Heart right ventricle (tissue), 16 donors: ENCODE measurements around the gene SPATA46. TPM values are rescaled to one million over a fixed set of nuclear protein-coding genes. Genes with fewer than 3 reads are reported as not detected.
"Not testable (repeated sequence)": the region's sequence is repeated elsewhere in the genome, so short reads cannot be mapped to it uniquely, and the experiment has no call there.

Source experiments
- ATAC-seq, 8 donors: fragments of 200-7000 bp; cut with Tn5 transposase; one replicate each; pipeline ENCODE4 v1.9.1; 2020; ENCODE audit warnings: mild to moderate bottlenecking in 8 of 8, moderate library complexity in 8 of 8, moderate number of reproducible peaks in 1 of 8
- DNase-seq, 2 donors: peaks; one replicate each; pipeline ENCODE4 v3.0.0-alpha.2; 2020
- H3K27ac ChIP-seq, 10 donors: fragments of 200-600 bp; sonication (generic) in 2 of 10; one replicate each; pipeline versions ENCODE4 v1.5.0 to v1.8.0; 2020 to 2022; ENCODE audit warnings: mild to moderate bottlenecking in 3 of 10
- H3K27me3 ChIP-seq, 7 donors: fragments of 200-600 bp; one replicate each; pipeline ENCODE4 v1.8.0; 2021 to 2022; ENCODE audit warnings: mild to moderate bottlenecking in 2 of 7
- H3K36me3 ChIP-seq, 9 donors: fragments of 200-600 bp; sonication (generic) in 1 of 9; one replicate each; pipeline versions ENCODE4 v1.5.0 to v1.8.0; 2020 to 2022; ENCODE audit warnings: mild to moderate bottlenecking in 2 of 9
- H3K4me1 ChIP-seq, 9 donors: fragments of 200-600 bp; sonication (generic) in 1 of 9; one replicate each; pipeline versions ENCODE4 v1.5.0 to v1.8.0; 2020 to 2022; ENCODE audit warnings: mild to moderate bottlenecking in 4 of 9
- H3K4me3 ChIP-seq, 10 donors: fragments of 200-600 bp; sonication (generic) in 2 of 10; one replicate each; pipeline versions ENCODE4 v1.5.0 to v1.8.0; 2020 to 2022; ENCODE audit warnings: mild to moderate bottlenecking in 7 of 10, moderate library complexity in 2 of 10
- H3K9me3 ChIP-seq, 11 donors: fragments of 200-600 bp in 10 of 11; sonication (generic) in 2 of 11; one replicate each; pipeline versions ENCODE4 v1.5.0 to v1.8.0; 2013 to 2022; ENCODE audit warnings: mild to moderate bottlenecking in 2 of 11, control low read depth in 1 of 11, moderate library complexity in 1 of 11
- WGBS, 2 donors: extraction: QIAGEN DNeasy Blood & Tissue Kit; methylation state at CpG; one replicate each; pipeline ENCODE4 v1.1.7; 2013; ENCODE audit warnings: inconsistent platforms in 1 of 2; 5-methylcytosine and 5-hydroxymethylcytosine counted together
- intact Hi-C, 10 donors: fragments of 100-400 bp; cut with DNase I; formaldehyde crosslinking; loops; one replicate each; pipeline versions ENCODE4 v1.11.1 to v1.14.2; 2022
- polyA plus RNA-seq, 2 donors: library from polyadenylated mRNA; stranded (reverse); fragments of 200-250 nt; gene quantifications; one replicate each; pipeline ENCODE4 v1.2.3, GENCODE V29; 2013
- total RNA-seq, 10 donors: library from RNA; stranded (reverse); fragmentation: NEBNext Ultra II Directional in 3 of 10; extraction: Animal tissue kit (Norgen Biotek cat#: 25700) in 3 of 10; gene quantifications; one replicate each; pipeline versions ENCODE4 v1.2.1 to v1.2.4, GENCODE V29; 2021 to 2023
- TF ChIP-seq, protein P1 (sequence below), 9 donors: fragments of 200-600 bp; sonication (generic) in 2 of 9; IDR thresholded peaks; one replicate each; pipeline versions ENCODE4 v1.5.0 to v1.8.0; 2021 to 2022; ENCODE audit warnings: antibody characterized with exemption in 9 of 9, mild to moderate bottlenecking in 5 of 9, moderate library complexity in 1 of 9
- donor health status: Arrhythmogenic right ventricular cardiomyopathy.
- donor health status: ischemic (EF 13 %, LVEDD 7.1; RV severe dilation, severe dysfunction).
- donor health status: healthy with polysubstance abuse.
- donor health status: DM: no; HTN: yes; CAD: no.
- donor health status: DM: no; HTN: no; CAD: no.
- donor health status: ischemic (EF 25% LVEDD 6.9; RV normal size, moderate dysfunction).
- donor health status: ischemic (EF 25% LVEDD 5.7; RV mildly dilated, moderate dysfunction).
- donor health status: healthy.
- donor health status: DM: yes; HTN: yes; CAD: no.
- donor health status: Ischemic cardiomyopathy.
- donor health status: ischemic (EF 35%, LVEDD 5.7; RV mildly dilated, moderate dysfunction).
- donor health status: nonischemic (EF 11% LVEDD 7.7; RV severe dilation, severe dysfunction).
- donor health status: DM: yes; HTN: yes; CAD: no.
- donor health status: PGD.
- donor health status: ischemic (EF 29% LVEDD 5.4; RV normal size, mild dysfunction).
- donor health status: nonischemic (EF 23%, LVEDD 6.1; RV moderate dilation, normal function).

SPATA46 gene
- total and polyA plus RNA-seq, 12 donors: not detected

DNA sequence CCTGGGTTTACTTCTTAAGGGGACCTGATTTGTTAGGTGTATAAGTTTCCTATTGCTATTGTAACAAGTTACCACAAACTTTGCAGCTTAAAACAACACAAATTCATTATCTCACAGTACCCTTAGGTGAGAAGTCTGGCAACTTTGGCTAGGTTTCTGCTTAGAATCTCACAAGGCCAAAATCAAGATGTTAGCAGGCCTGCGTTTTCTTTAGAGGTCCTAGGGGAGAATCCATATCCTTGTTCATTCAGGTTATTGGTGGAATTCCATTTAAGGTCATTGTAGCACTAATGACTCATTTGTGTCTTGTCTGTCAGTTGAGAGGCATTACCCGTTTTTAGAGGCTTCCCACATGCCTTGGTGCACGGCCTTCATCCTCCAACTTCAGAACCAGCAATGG is 43.5 kb upstream of the SPATA46 start:
- Histone ChIP-seq H3K36me3 (no peaks in the 10 kb centered on the region), H3K27ac (no peak overlapping the region), H3K4me3 (no peak overlapping the region), H3K27me3 (peaks cover 0 to 2% (median 0%) of the 10 kb centered on the region in 7 donors), H3K4me1 (peaks cover 0 to 25% (median 0%) of the 10 kb centered on the region in 9 donors), H3K9me3 (peaks cover 0 to 13% (median 0%) of the 10 kb centered on the region in 11 donors)
- intact Hi-C loops: loop anchor here in 1 of 10 donors (10.0 kb wide), 1 partner anchor 125 kb away; no protein-coding TSS in a partner anchor
- TF ChIP-seq, protein P1, sequence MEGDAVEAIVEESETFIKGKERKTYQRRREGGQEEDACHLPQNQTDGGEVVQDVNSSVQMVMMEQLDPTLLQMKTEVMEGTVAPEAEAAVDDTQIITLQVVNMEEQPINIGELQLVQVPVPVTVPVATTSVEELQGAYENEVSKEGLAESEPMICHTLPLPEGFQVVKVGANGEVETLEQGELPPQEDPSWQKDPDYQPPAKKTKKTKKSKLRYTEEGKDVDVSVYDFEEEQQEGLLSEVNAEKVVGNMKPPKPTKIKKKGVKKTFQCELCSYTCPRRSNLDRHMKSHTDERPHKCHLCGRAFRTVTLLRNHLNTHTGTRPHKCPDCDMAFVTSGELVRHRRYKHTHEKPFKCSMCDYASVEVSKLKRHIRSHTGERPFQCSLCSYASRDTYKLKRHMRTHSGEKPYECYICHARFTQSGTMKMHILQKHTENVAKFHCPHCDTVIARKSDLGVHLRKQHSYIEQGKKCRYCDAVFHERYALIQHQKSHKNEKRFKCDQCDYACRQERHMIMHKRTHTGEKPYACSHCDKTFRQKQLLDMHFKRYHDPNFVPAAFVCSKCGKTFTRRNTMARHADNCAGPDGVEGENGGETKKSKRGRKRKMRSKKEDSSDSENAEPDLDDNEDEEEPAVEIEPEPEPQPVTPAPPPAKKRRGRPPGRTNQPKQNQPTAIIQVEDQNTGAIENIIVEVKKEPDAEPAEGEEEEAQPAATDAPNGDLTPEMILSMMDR (IDR thresholded peaks at IDR 0.05): no peak
- ATAC-seq (no peak), DNase-seq (no peak)
- WGBS, 2 donors: 85 to 87% methylated on average over 3 of the region's 3 CpGs

DNA sequence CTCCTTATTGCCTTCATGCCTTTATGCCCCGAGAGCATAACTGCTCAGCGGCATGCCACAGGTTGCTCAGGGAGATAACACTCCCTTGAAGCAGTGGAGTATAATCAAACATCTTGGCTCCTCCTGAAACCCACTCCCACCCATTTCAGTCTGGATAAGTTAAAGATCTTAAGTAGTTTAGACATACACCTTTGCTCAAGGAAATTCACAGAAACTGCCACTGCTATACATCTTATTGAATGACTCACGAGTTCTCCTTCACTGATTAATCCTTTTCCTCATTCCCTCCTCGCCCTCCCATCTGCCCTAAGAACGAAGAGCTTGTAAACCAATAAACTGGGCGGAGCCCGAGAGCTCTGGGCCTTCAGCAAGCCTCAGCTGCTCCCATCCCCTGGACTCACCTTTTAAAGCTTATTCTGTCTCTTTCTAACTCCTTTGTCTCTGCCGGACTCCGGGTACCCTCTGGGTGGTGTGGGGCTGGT is 42.8 kb upstream of the SPATA46 start:
- ATAC-seq, H3K27me3 ChIP-seq, DNase-seq, intact Hi-C loops, H3K27ac ChIP-seq, H3K4me3 ChIP-seq, H3K36me3 ChIP-seq: not testable (repeated sequence)
- Histone ChIP-seq H3K4me1 (peaks cover 0 to 25% (median 0%) of the 10 kb centered on the region in 9 donors), H3K9me3 (peaks cover 0 to 14% (median 0%) of the 10 kb centered on the region in 11 donors)
- 75 to 80% methylated on average over 9 of the region's 9 CpGs for WGBS, 2 donors

DNA sequence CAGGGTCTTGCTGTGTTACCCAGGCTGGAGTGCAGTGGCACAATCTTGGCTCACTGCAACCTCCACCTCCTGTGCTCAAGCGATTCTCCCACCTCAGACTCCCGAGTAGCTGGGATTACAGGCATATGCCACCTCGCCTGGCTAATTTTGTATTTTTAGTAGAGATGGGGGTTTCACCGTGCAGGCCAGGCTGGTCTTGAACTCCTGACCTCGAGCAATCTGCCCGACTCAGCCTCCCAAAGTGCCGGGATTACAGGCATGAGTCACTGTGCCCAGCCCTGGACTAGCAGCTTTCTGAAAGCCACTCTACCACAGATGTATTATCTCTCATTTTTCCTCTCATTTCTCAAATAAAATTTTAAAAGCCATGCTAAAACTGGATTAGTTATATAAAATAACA is 41.9 kb upstream of the SPATA46 start:
- ATAC-seq, intact Hi-C loops: not testable (repeated sequence)

DNA sequence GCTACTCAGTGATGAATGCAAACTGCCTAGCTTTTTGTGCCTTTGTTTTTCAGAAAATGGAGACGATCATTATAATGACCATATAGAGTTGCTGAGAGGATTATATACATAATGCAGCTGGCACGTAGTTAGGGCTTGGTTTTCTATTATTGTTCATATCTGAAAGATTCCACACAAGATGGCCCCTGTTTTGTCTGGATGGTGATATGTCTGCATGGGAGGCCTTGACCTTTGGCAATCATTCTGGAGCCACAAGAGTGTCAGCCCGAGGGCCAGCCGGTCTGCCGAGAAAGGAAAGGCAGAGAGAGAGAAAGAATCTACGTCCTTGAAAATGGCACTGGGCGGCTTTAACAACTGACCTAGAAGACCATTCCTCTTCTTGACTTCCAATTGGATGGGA is 41.0 kb upstream of the SPATA46 start:
- peaks cover 0 to 15% (median 0%) of the 10 kb centered on the region in 9 donors for H3K4me1 ChIP-seq
- WGBS, 2 donors: 86 to 91% methylated on average over 7 of the region's 7 CpGs
- no peak for ATAC-seq

More for the DNA sequence above, 41.9 kb upstream of the SPATA46 start:
- Histone ChIP-seq H3K27me3 (peaks cover 0 to 11% (median 0%) of the 10 kb centered on the region in 7 donors), H3K4me1 (peaks cover 0 to 23% (median 0%) of the 10 kb centered on the region in 9 donors), H3K9me3 (peaks cover 0 to 11% (median 0%) of the 10 kb centered on the region in 11 donors)
- not testable (repeated sequence) for H3K36me3 ChIP-seq, H3K4me3 ChIP-seq, DNase-seq, H3K27ac ChIP-seq
- 77 to 85% methylated on average over 7 of the region's 7 CpGs for WGBS, 2 donors

DNA sequence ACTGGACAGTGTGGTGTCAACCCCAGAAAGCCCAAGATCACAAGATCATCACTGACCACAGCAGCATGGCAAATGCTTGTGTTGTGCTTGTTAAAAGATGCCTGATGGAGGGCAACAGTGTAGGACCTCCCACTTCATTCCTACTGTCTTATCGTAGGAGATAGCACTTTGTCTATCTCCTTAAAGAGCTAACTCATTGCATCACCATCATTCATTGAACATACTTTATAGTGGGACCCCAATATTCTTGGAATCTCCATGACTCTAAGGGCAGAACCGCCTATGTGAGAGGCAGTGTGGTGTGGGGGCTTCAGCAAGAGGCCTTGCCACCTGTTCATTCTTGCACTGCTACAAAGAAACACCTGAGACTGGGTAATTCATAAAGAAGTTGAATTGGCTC is 40.3 kb upstream of the SPATA46 start:
- DNase-seq: no peak
- Histone ChIP-seq H3K4me3 (no peak overlapping the region), H3K27me3 (peaks cover 0 to 15% (median 3%) of the 10 kb centered on the region in 7 donors), H3K9me3 (peaks cover 0 to 6% (median 0%) of the 10 kb centered on the region in 11 donors), H3K4me1 (peaks cover 0 to 10% (median 0%) of the 10 kb centered on the region in 9 donors), H3K36me3 (no peaks in the 10 kb centered on the region), H3K27ac (no peak overlapping the region)
- intact Hi-C loops: no loop called here
- TF ChIP-seq, protein P1 (IDR thresholded peaks at IDR 0.05): no peak
- 76 to 83% methylated on average over 2 of the region's 2 CpGs for WGBS, 2 donors
- no peak for ATAC-seq

More for the DNA sequence above, 41.0 kb upstream of the SPATA46 start:
- Histone ChIP-seq H3K36me3 (no peaks in the 10 kb centered on the region), H3K4me3 (no peak overlapping the region), H3K9me3 (peaks cover 0 to 6% (median 0%) of the 10 kb centered on the region in 11 donors), H3K27ac (no peak overlapping the region), H3K27me3 (peaks cover 0 to 15% (median 0%) of the 10 kb centered on the region in 7 donors)
- intact Hi-C loops: no loop called here
- DNase-seq: no peak
- TF ChIP-seq, protein P1 (IDR thresholded peaks at IDR 0.05): no peak
